Endothelial cell (in vitro differentiated cells): ENCODE measurements around the gene CLC. TPM values are rescaled to one million over a fixed set of nuclear protein-coding genes. Genes with fewer than 3 reads are reported as not detected.

Experiments
- DNase-seq: peaks from one replicate; pipeline ENCODE4 v3.0.0; 2021; ENCODE audit warnings: low spot score
- H3K27ac Mint-ChIP-seq: one replicate; pipeline ENCODE4 v1.8.0; 2021; ENCODE audit warnings: mixed read lengths, inconsistent platforms; ENCODE audit not compliant: unreplicated experiment
- H3K27me3 Mint-ChIP-seq: one replicate; pipeline ENCODE4 v1.8.0; 2021; ENCODE audit warnings: mild to moderate bottlenecking, moderate library complexity, mixed read lengths, inconsistent platforms; ENCODE audit not compliant: unreplicated experiment
- H3K36me3 Mint-ChIP-seq: one replicate; pipeline ENCODE4 v1.8.0; 2021; ENCODE audit warnings: mild to moderate bottlenecking, low read depth, mixed read lengths, inconsistent platforms; ENCODE audit not compliant: unreplicated experiment
- H3K4me1 Mint-ChIP-seq: one replicate; pipeline ENCODE4 v1.8.0; 2021; ENCODE audit warnings: mild to moderate bottlenecking, mixed read lengths, inconsistent platforms; ENCODE audit not compliant: unreplicated experiment
- H3K4me3 Mint-ChIP-seq: one replicate; pipeline ENCODE4 v1.8.0; 2021; ENCODE audit warnings: mild to moderate bottlenecking, mixed read lengths, inconsistent platforms; ENCODE audit not compliant: unreplicated experiment
- H3K9me3 Mint-ChIP-seq: one replicate; pipeline ENCODE4 v1.8.0; 2021; ENCODE audit warnings: mixed read lengths, inconsistent platforms; ENCODE audit not compliant: unreplicated experiment
- CTCF ChIP-seq: fragments of 200-600 bp; sonication (generic); IDR thresholded peaks from one replicate; pipeline ENCODE4 v1.5.0; 2021; ENCODE audit warnings: antibody characterized with exemption; ENCODE audit not compliant: unreplicated experiment
- total RNA-seq: library from RNA; stranded (reverse); fragmentation: NEBNext Ultra II Directional; extraction: Animal tissue kit (Norgen Biotek cat#: 25700); gene quantifications from one replicate; pipeline ENCODE4 v1.2.1, GENCODE V29; 2021; ENCODE audit not compliant: unreplicated experiment

Gene CLC
- total RNA-seq, 1 donor from 2014 or later, result not detected

GRCh38 chr19:39752795-39753194, 15.0 kb upstream of the CLC start:
- H3K27me3 Mint-ChIP-seq, result no peaks in the 10 kb centered on the region
- no peak overlapping the region for H3K27ac Mint-ChIP-seq
- no peak for DNase-seq
- TF ChIP-seq CTCF, result no peak
- no peaks in the 10 kb centered on the region for H3K4me1 Mint-ChIP-seq
- no peak overlapping the region for H3K4me3 Mint-ChIP-seq
- H3K36me3 Mint-ChIP-seq, result no peaks in the 10 kb centered on the region
- H3K9me3 Mint-ChIP-seq, result no peaks in the 10 kb centered on the region

- Mint-ChIP-seq H3K36me3 (no peaks in the 10 kb centered on the region), H3K27ac (no peak overlapping the region), H3K4me3 (no peak overlapping the region), H3K9me3 (no peaks in the 10 kb centered on the region), H3K27me3 (no peaks in the 10 kb centered on the region), H3K4me1 (no peaks in the 10 kb centered on the region)
- TF ChIP-seq CTCF, result no peak
- no peak for DNase-seq
Measured at GRCh38 chr19:39752390-39752789, 14.6 kb upstream of the CLC start.

GRCh38 chr19:39749981-39750380, 12.2 kb upstream of the CLC start:
- H3K36me3 Mint-ChIP-seq, result no peaks in the 10 kb centered on the region
- no peaks in the 10 kb centered on the region for H3K27me3 Mint-ChIP-seq
- H3K9me3 Mint-ChIP-seq, result no peaks in the 10 kb centered on the region
- H3K4me1 Mint-ChIP-seq, result no peaks in the 10 kb centered on the region
- H3K4me3 Mint-ChIP-seq, result no peak overlapping the region
- H3K27ac Mint-ChIP-seq, result no peak overlapping the region
- no peak for DNase-seq
- TF ChIP-seq CTCF, result no peak

GRCh38 chr19:39746836-39747529, 9.2 kb upstream of the CLC start:
- Mint-ChIP-seq H3K36me3 (no peaks in the 10 kb centered on the region), H3K27ac (no peak overlapping the region), H3K4me1 (no peaks in the 10 kb centered on the region), H3K9me3 (no peaks in the 10 kb centered on the region), H3K27me3 (no peaks in the 10 kb centered on the region), H3K4me3 (no peak overlapping the region)
- DNase-seq, result no peak
- no peak for TF ChIP-seq CTCF

- Mint-ChIP-seq H3K27ac (no peak overlapping the region), H3K4me1 (no peaks in the 10 kb centered on the region), H3K36me3 (no peaks in the 10 kb centered on the region), H3K9me3 (no peaks in the 10 kb centered on the region), H3K4me3 (no peak overlapping the region), H3K27me3 (no peaks in the 10 kb centered on the region)
- TF ChIP-seq CTCF, result no peak
- DNase-seq, result no peak
Measured at GRCh38 chr19:39745643-39746042, 7.8 kb upstream of the CLC start.
